ENCODE results near the gene RNF208.

GRCh38 chr9:137221095-137221505, 940 bp downstream of the RNF208 start:
- TF ChIP-seq CTCF (IDR thresholded peaks at IDR 0.05 in 2 of 3, conservative IDR thresholded peaks at IDR 0.05 in 1 of 3; ENCODE audit: insufficient read depth in 2 of 3, low read depth in 1 of 3, low read length in 3 of 3): no peak
- no peak for TF ChIP-seq JUNB (CRISPR knock-in tag; conservative IDR thresholded peaks at IDR 0.05)
- TF ChIP-seq ATF4 (CRISPR knock-in tag; IDR thresholded peaks at IDR 0.05): no peak
- TF ChIP-seq TBL1XR1 (IDR thresholded peaks at IDR 0.05; ENCODE audit: low read length in 2 of 2): no peak
- no peak for TF ChIP-seq POLR2AphosphoS2 (IDR thresholded peaks at IDR 0.05; ENCODE audit: low read length)
- no peak for TF ChIP-seq POLR2A (conservative IDR thresholded peaks at IDR 0.05)
- TF ChIP-seq PHF8 (IDR thresholded peaks at IDR 0.05; ENCODE audit: borderline replicate concordance, low read length): no peak
- TF ChIP-seq POLR2G (IDR thresholded peaks at IDR 0.05; ENCODE audit: low read depth, low read length): no peak
- TF ChIP-seq REST (IDR thresholded peaks at IDR 0.05; ENCODE audit: borderline replicate concordance): no peak
- no peak for TF ChIP-seq REST (CRISPR knock-in tag; IDR thresholded peaks at IDR 0.05; ENCODE audit: low read depth)
- TF ChIP-seq ZNF785 (CRISPR knock-in tag; IDR thresholded peaks at IDR 0.05): no peak

All from K562 (cell line).